Ascending aorta (tissue), 2 donors: Measurements from ENCODE around the gene DDX25. TPM values are rescaled to one million over a fixed set of nuclear protein-coding genes. Genes with fewer than 3 reads are reported as not detected.

Experiments used
- DNase-seq, 2 donors: peaks; one replicate each; pipeline ENCODE4 v3.0.0-alpha.2; 2019; ENCODE audit warnings: low spot score in 2 of 2
- H3K27ac ChIP-seq, 2 donors: fragments of 200-600 bp; sonication (generic); one replicate each; pipeline ENCODE4 v1.5.1; 2016 to 2017; ENCODE audit warnings: mild to moderate bottlenecking in 1 of 2
- H3K27me3 ChIP-seq: fragments of 200-600 bp; sonication (generic); one replicate; pipeline ENCODE4 v1.5.1; 2017
- H3K36me3 ChIP-seq, 2 donors: fragments of 200-600 bp; sonication (generic); one replicate each; pipeline ENCODE4 v1.5.1; 2016
- H3K4me1 ChIP-seq, 2 donors: fragments of 200-600 bp; sonication (generic); one replicate each; pipeline ENCODE4 v1.5.1; 2016 to 2017; ENCODE audit warnings: mild to moderate bottlenecking in 1 of 2
- H3K4me3 ChIP-seq, 2 donors: fragments of 200-600 bp; sonication (generic); one replicate each; pipeline ENCODE4 v1.5.1; 2016 to 2017; ENCODE audit warnings: mild to moderate bottlenecking in 1 of 2
- H3K9me3 ChIP-seq, 2 donors: fragments of 200-600 bp; sonication (generic); one replicate each; pipeline ENCODE4 v1.5.1; 2016
- intact Hi-C: fragments of 100-400 bp; cut with DNase I; formaldehyde crosslinking; loops from one replicate; pipeline ENCODE4 v1.15.1; 2023
- total RNA-seq: library from RNA; depleted of rRNA; stranded (reverse); fragments of >200 nt; gene quantifications from one replicate; pipeline ENCODE4 v1.1.0, GENCODE V29; 2016
- TF ChIP-seq, protein P1 (sequence below), 3 experiments: fragments of 200-600 bp in 2 of 3; fragments of 450-650 bp in 1 of 3; sonication (generic) in 2 of 3; IDR thresholded peaks; one replicate each; pipeline ENCODE4 v1.5.1; 2016 to 2019; ENCODE audit warnings: antibody characterized with exemption in 3 of 3, mild to moderate bottlenecking in 1 of 3, moderate library complexity in 1 of 3

DDX25 gene
- total RNA-seq, 1 donor from 2014 or later: not detected

DNA sequence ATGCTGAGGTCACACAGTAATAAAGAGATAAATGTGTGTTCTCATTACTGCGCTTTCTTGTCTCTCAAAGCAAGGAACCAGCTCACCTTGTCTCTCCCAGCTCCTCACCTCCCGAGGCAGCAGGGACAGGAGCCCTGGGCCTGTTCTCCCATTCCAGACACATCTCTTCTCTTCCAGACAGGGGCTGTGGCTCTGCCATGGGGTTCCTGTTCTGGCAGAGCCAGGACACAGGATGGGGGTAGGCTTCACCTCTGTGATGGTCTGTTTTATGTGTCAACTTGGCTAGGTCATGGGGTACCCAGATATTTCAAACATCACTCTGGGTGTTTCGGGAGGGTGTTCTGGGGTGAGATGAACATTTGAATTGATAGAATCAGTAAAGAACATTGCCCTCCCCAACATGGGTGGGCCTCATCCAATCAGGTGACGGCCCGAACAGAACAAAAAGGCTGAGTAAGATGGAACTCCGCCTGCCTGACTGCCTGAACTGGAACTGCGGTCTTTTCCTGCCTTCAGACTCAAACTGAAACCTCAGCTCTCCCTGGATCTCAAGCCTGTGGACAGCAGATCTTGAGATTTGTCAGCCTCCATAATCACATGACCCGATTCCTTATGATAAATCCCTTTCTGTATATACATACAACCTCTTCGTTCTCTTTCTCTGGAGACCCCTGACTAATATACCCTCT, 39.5 kb downstream of the DDX25 start:
- intact Hi-C loops: loop anchor here (5.0 kb wide), 1 partner anchor 248 kb away; no protein-coding TSS in a partner anchor
- Histone ChIP-seq H3K27me3 (no peaks in the 10 kb centered on the region), H3K4me1 (no peaks in the 10 kb centered on the region), H3K4me3 (no peak overlapping the region), H3K9me3 (no peaks in the 10 kb centered on the region), H3K36me3 (no peaks in the 10 kb centered on the region), H3K27ac (no peak overlapping the region)
- no peak for DNase-seq
- TF ChIP-seq, protein P1, sequence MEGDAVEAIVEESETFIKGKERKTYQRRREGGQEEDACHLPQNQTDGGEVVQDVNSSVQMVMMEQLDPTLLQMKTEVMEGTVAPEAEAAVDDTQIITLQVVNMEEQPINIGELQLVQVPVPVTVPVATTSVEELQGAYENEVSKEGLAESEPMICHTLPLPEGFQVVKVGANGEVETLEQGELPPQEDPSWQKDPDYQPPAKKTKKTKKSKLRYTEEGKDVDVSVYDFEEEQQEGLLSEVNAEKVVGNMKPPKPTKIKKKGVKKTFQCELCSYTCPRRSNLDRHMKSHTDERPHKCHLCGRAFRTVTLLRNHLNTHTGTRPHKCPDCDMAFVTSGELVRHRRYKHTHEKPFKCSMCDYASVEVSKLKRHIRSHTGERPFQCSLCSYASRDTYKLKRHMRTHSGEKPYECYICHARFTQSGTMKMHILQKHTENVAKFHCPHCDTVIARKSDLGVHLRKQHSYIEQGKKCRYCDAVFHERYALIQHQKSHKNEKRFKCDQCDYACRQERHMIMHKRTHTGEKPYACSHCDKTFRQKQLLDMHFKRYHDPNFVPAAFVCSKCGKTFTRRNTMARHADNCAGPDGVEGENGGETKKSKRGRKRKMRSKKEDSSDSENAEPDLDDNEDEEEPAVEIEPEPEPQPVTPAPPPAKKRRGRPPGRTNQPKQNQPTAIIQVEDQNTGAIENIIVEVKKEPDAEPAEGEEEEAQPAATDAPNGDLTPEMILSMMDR (IDR thresholded peaks at IDR 0.05): no peak

DNA sequence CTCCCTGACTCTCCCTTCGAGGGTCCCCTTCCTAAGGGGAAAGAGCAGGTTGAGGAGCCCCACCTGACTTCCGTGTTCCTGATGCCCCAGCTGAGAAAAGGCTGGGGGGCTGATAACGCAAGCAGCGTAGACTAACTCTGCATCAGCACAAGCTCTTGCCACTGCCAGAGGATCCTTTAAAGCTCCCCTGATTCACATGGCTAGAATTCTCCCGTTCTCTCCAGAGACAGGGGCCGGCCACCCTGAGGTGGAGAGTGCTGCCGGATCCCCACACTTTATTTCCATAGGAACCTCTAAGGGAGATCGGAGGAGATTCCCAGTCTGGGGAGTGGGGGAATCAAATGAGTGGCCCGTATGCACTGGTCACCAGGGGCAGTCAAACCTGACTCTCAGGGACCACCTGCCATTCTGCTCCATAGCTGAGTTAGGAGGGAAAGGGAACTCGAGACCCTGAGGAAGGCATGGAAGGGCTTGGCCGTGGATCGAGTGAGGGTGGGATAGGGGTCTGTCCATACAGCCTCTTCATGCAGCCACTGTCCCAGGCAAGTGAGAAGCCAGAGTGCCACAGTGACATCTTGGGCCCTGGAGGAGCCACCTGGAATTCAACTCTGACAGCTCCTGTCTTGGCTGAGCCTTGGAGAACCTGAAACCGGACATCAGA, 40.2 kb downstream of the DDX25 start:
- Histone ChIP-seq H3K27ac (no peak overlapping the region), H3K4me1 (no peaks in the 10 kb centered on the region), H3K36me3 (no peaks in the 10 kb centered on the region), H3K9me3 (no peaks in the 10 kb centered on the region), H3K27me3 (no peaks in the 10 kb centered on the region), H3K4me3 (no peak overlapping the region)
- TF ChIP-seq, protein P1 (IDR thresholded peaks at IDR 0.05): no peak
- DNase-seq: no peak
- intact Hi-C loops: loop anchor here (5.0 kb wide), 1 partner anchor 248 kb away; no protein-coding TSS in a partner anchor

GRCh38 chr11:125945011-125945796, 40.9 kb downstream of the DDX25 start:
- no peaks in the 10 kb centered on the region for H3K4me1 ChIP-seq
- H3K27me3 ChIP-seq: no peaks in the 10 kb centered on the region
- H3K9me3 ChIP-seq: no peaks in the 10 kb centered on the region
- intact Hi-C loops: no loop called here
- H3K27ac ChIP-seq: no peak overlapping the region
- TF ChIP-seq, protein P1 (IDR thresholded peaks at IDR 0.05): no peak
- no peaks in the 10 kb centered on the region for H3K36me3 ChIP-seq
- no peak for DNase-seq
- H3K4me3 ChIP-seq: no peak overlapping the region

DNA sequence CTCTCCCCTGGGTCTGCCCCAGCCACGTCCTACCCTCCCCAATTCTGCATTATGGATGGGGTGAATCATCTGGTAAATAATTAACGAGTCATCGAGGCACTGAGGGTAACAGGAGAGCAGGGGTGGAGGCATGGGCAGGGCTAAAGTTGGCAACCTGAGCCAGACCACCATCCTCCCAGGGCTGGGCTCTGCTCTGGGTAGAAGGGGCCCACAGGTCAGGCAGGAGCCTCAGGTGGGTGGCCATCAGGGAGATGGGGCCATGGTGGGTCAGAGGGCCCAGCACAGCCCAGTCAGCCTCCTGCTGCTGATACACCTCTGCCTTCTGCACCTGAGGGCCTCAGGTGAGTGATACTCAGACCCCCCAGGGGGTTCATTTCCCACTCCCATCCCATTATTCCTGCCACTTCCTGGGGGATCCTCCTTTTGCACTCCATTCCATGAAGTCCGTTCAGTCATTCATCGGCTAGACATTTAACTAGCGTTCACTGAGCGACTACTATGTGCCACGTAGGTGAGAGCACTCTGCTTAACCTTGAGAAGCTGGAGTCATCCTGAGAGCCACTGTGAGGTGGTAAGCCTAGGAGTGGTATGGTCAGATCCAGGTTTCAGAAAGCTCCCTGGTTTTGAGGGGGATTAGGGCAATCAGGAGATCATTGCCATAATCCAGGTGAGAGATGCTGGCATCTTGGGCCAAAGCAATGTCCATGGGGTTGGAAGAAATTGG, 41.7 kb downstream of the DDX25 start, which contains the start of gene VSIG10L2:
VSIG10L2 (plus strand) TSS at position 248 of the 724 bp plus-strand sequence; CDS start at position 260, 12 bp downstream.
- Histone ChIP-seq H3K27ac (no peak within 1 kb of the TSS), H3K27me3 (no peaks in the 10 kb centered on the region), H3K36me3 (no peaks in the 10 kb centered on the region), H3K4me3 (no peak within 1 kb of the TSS), H3K9me3 (no peaks in the 10 kb centered on the region), H3K4me1 (no peaks in the 10 kb centered on the region)
- intact Hi-C loops: no loop called here
- TF ChIP-seq, protein P1 (IDR thresholded peaks at IDR 0.05): no peak
- no peak for DNase-seq

- DNase-seq: no peak
- no peaks in the 10 kb centered on the region for H3K27me3 ChIP-seq
- H3K4me1 ChIP-seq: no peaks in the 10 kb centered on the region
- H3K4me3 ChIP-seq: no peak overlapping the region
- no peak overlapping the region for H3K27ac ChIP-seq
- H3K9me3 ChIP-seq: no peaks in the 10 kb centered on the region
- no peaks in the 10 kb centered on the region for H3K36me3 ChIP-seq
- intact Hi-C loops: no loop called here
- TF ChIP-seq, protein P1 (IDR thresholded peaks at IDR 0.05): no peak
These were observed 42.6 kb downstream of the DDX25 start for GRCh38 chr11:125946712-125947418.
